HG03066 (cell line): Measurements from ENCODE around the gene IGFN1.

Experiments
- ATAC-seq: cut with Tn5 transposase; IDR thresholded peaks from one replicate; pipeline ENCODE4 v1.9.1; 2021; ENCODE audit warnings: low read depth; ENCODE audit not compliant: unreplicated experiment

IGFN1 gene

GRCh38 chr1:201261771-201262547 lies 71.3 kb downstream of the IGFN1 start:
- no peak for ATAC-seq

- ATAC-seq = no peak
Observed at GRCh38 chr1:201262963-201263608, 72.5 kb downstream of the IGFN1 start.

- no peak for ATAC-seq
Observed at GRCh38 chr1:201264072-201264471, 73.4 kb downstream of the IGFN1 start.

- ATAC-seq = no peak
Observed at GRCh38 chr1:201264554-201264953, 73.9 kb downstream of the IGFN1 start.

GRCh38 chr1:201265756-201266155 lies 75.1 kb downstream of the IGFN1 start:
- no peak for ATAC-seq

GRCh38 chr1:201266276-201266675 lies 75.7 kb downstream of the IGFN1 start:
- ATAC-seq = no peak

- ATAC-seq = no peak
Observed at GRCh38 chr1:201266774-201267173, 76.2 kb downstream of the IGFN1 start.

GRCh38 chr1:201267481-201268229 lies 77.0 kb downstream of the IGFN1 start:
- no peak for ATAC-seq

GRCh38 chr1:201268604-201269151 lies 78.1 kb downstream of the IGFN1 start:
- ATAC-seq = no peak

- ATAC-seq = no peak
Observed at GRCh38 chr1:201269281-201269680, 78.7 kb downstream of the IGFN1 start.

GRCh38 chr1:201269900-201270410 lies 79.3 kb downstream of the IGFN1 start:
- no peak for ATAC-seq

GRCh38 chr1:201270616-201271390 lies 80.2 kb downstream of the IGFN1 start:
- no peak for ATAC-seq

- ATAC-seq = no peak
Observed at GRCh38 chr1:201272799-201273198, 82.2 kb downstream of the IGFN1 start.

- ATAC-seq = no peak
Observed at GRCh38 chr1:201274616-201275252, 84.1 kb downstream of the IGFN1 start.

GRCh38 chr1:201275253-201275666 lies 84.6 kb downstream of the IGFN1 start:
- ATAC-seq = no peak

- ATAC-seq = no peak
Observed at GRCh38 chr1:201276891-201277290, 86.3 kb downstream of the IGFN1 start.

- ATAC-seq = no peak
Observed at GRCh38 chr1:201277441-201277840, 86.8 kb downstream of the IGFN1 start.
